Thyroid gland (tissue), 4 donors: ENCODE results near the gene TMEM221. TPM values are rescaled to one million over a fixed set of nuclear protein-coding genes. Genes with fewer than 3 reads are reported as not detected.

Source experiments
- DNase-seq, 2 donors: peaks; one replicate each; pipeline ENCODE4 v3.0.0-alpha.2; 2019
- H3K27ac ChIP-seq, 3 donors: fragments of 200-600 bp; sonication (generic); 1 replicate in 2 of 3; 2 replicates in 1 of 3; pipeline ENCODE4 v1.5.1; 2016 to 2019; ENCODE audit warnings: mild to moderate bottlenecking in 1 of 3, moderate library complexity in 1 of 3
- H3K27me3 ChIP-seq: fragments of 200-600 bp; sonication (generic); one replicate; pipeline ENCODE4 v1.5.1; 2019
- H3K36me3 ChIP-seq, 2 donors: fragments of 200-600 bp; sonication (generic); one replicate each; pipeline ENCODE4 v1.5.1; 2016 to 2019
- H3K4me1 ChIP-seq, 2 donors: fragments of 200-600 bp; sonication (generic); one replicate each; pipeline ENCODE4 v1.5.1; 2017 to 2019
- H3K4me3 ChIP-seq, 3 donors: fragments of 200-600 bp; sonication (generic); replicated peaks in 1 of 3; 1 replicate in 2 of 3; 2 replicates in 1 of 3; pipeline ENCODE4 v1.5.1; 2016; ENCODE audit warnings: mild to moderate bottlenecking in 1 of 3
- H3K9me3 ChIP-seq: fragments of 200-600 bp; sonication (generic); one replicate; pipeline ENCODE4 v1.5.1; 2017
- CTCF ChIP-seq, 6 experiments: fragments of 200-600 bp in 3 of 6; fragments of 450-650 bp in 3 of 6; sonication (generic) in 3 of 6; IDR thresholded peaks; one replicate each; pipeline ENCODE4 v1.5.1; 2016 to 2019; ENCODE audit warnings: antibody characterized with exemption in 6 of 6, mild to moderate bottlenecking in 2 of 6, inconsistent platforms in 1 of 6, moderate library complexity in 1 of 6
- POLR2A ChIP-seq, 2 donors: fragments of 450-650 bp; IDR thresholded peaks; one replicate each; pipeline ENCODE4 v1.6.1; 2017; ENCODE audit warnings: antibody characterized with exemption in 2 of 2, mild to moderate bottlenecking in 2 of 2, moderate library complexity in 1 of 2
- WGBS, 2 donors: methylation state at CpG; one replicate each; pipeline ENCODE4 v1.1.5; 2017; 5-methylcytosine and 5-hydroxymethylcytosine counted together
- intact Hi-C: fragments of 100-400 bp; cut with DNase I; formaldehyde crosslinking; loops from one replicate; pipeline ENCODE4 v1.15.1; 2023
- total RNA-seq, 4 donors: library from RNA; depleted of rRNA; stranded (reverse); fragments of >200 nt; gene quantifications; one replicate each; pipeline ENCODE4 v1.2.3, GENCODE V29; 2016

The TMEM221 gene
- total RNA-seq, 4 donors from 2014 or later = 0.56 TPM; not detected in 3

- no peaks in the 10 kb centered on the region for H3K36me3 ChIP-seq
- peaks cover 11% of the 10 kb centered on the region for H3K27me3 ChIP-seq
- WGBS, 2 donors = 23 to 34% methylated on average over 16 to 32 of the region's 58 CpGs
- H3K4me1 ChIP-seq = peaks cover 0 to 11% of the 10 kb centered on the region in 2 donors
- TF ChIP-seq POLR2A (IDR thresholded peaks at IDR 0.05) (no peak), CTCF (IDR thresholded peaks at IDR 0.05) (no peak)
- no peak overlapping the region for H3K4me3 ChIP-seq
- intact Hi-C loops = no loop called here
- peak; percentile 42 to 61 for DNase-seq
- no peaks in the 10 kb centered on the region for H3K9me3 ChIP-seq
- no peak overlapping the region for H3K27ac ChIP-seq
Observed at GRCh38 chr19:17455308-17456123, 7.0 kb upstream of the TMEM221 start.

DNA sequence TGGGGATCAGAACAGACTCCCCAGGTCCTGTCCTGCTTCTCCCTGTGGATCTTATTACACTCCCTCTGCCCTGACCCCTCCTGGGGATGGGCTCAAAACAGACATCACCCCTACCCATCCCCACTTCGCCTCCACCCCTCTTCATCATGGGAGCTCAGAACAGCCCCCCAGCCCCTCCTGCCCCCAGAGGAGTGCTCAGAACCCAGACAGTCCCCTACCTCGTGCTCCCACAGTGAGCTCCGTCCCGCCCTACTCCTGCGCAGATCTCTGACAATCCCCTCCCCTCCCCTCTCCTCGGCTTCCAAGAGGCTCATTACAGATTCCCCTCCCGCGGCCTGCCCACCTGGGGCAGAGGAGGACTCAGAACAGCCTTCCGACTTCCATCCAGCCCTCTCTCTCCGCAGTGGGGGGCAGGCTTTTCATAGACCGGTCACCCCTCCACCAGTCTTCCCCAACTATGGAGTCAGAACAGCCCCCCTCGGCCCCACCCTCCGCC is 6.2 kb upstream of the TMEM221 start:
- no peak for TF ChIP-seq CTCF (IDR thresholded peaks at IDR 0.05)
- intact Hi-C loops = loop anchor here (5.0 kb wide), 1 partner anchor 118 kb away; no protein-coding TSS in a partner anchor
- Histone ChIP-seq H3K4me1 (peaks cover 0 to 11% of the 10 kb centered on the region in 2 donors), H3K4me3 (no peak overlapping the region), H3K36me3 (no peaks in the 10 kb centered on the region), H3K9me3 (no peaks in the 10 kb centered on the region), H3K27ac (no peak overlapping the region), H3K27me3 (peaks cover 11% of the 10 kb centered on the region)
- WGBS, 2 donors = 4 to 15% methylated on average over 13 of the region's 13 CpGs
- DNase-seq = no peak

DNA sequence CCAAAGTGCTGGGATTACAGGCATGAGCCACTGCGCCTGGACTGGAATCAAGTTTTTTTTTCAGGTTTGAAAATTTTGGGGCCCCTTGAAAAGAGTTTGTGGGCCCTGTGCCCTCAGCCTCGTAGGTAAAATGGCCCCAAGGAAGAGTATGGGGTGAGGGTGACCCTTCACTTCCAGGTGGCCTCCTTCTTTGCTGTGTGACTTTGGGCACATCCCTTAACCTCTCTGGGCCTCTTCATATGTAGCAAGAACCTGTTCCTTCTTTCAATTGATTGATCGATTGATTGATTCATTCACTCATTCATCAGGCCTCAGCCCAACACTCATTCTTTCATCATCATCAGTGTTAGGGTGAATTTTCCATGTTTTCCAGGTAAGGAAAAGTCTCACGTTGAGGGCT is 3.4 kb upstream of the TMEM221 start:
- Histone ChIP-seq H3K27ac (no peak overlapping the region), H3K36me3 (no peaks in the 10 kb centered on the region), H3K9me3 (no peaks in the 10 kb centered on the region), H3K4me3 (no peak overlapping the region), H3K27me3 (peaks cover 11% of the 10 kb centered on the region), H3K4me1 (peaks cover 6 to 19% of the 10 kb centered on the region in 2 donors)
- whole genome bisulfite sequencing, 2 donors = 85 to 91% methylated on average over 4 of the region's 4 CpGs
- intact Hi-C loops = loop anchor here (5.0 kb wide), 1 partner anchor 120 kb away; no protein-coding TSS in a partner anchor
- no peak for DNase-seq
- TF ChIP-seq CTCF (IDR thresholded peaks at IDR 0.05) = no peak
- no peak for TF ChIP-seq POLR2A (IDR thresholded peaks at IDR 0.05)

DNA sequence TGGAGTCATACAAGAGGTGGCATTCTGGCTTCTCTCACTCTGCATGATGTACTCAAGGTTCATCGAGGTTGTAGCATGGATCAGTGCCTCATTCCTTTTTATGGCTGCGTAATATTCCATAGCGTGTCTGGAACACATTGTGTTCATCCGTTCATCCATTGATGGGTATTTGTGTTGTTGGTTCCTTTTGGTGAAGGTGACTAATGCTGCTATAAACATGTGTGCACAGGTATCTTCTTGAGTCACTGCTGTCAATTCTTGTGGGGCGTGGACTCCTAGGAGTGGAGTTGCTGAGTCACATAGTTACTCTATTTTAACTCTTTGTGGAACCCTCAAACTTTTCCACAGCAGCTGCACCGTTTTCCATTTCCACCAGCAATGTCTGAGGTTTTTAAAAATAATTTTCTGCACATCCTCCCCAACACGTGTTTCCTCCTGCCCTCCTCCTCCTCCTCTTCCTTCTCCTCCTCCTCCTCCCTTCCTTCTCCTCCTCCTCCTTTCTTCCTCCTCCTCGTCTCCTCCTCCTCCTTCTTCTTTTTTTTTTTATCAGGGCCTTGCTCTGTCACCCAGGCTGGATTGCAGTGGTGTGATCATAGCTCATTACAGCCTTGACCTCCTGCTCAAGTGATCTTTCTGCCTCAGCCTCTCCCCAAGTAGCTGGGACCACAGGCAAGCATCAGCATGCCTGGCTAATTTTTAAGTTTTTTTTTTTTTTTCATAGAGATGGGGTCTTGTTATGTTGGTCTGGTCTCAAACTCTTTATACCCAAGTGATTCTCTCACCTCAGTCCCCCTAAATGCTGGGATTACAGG is 2.0 kb upstream of the TMEM221 start:
- Histone ChIP-seq H3K36me3 (no peaks in the 10 kb centered on the region), H3K27ac (no peak overlapping the region), H3K4me3 (no peak overlapping the region), H3K27me3 (peaks cover 10% of the 10 kb centered on the region), H3K4me1 (peaks cover 6 to 13% of the 10 kb centered on the region in 2 donors), H3K9me3 (no peaks in the 10 kb centered on the region)
- intact Hi-C loops = loop anchor here (5.0 kb wide), 1 partner anchor 122 kb away; no protein-coding TSS in a partner anchor
- DNase-seq = no peak
- 69 to 70% methylated on average over 8 of the region's 8 CpGs for WGBS, 2 donors
- no peak for TF ChIP-seq CTCF (IDR thresholded peaks at IDR 0.05)
- no peak for TF ChIP-seq POLR2A (IDR thresholded peaks at IDR 0.05)
